Endothelial cell of umbilical vein (primary cell): Measurements from ENCODE around the gene PDE3A.

Experiments used
- EZH2 ChIP-seq: IDR thresholded peaks from 2 replicates; pipeline ENCODE4 v1.6.1; 2012; ENCODE audit warnings: borderline replicate concordance, low read depth, mild to moderate bottlenecking, moderate library complexity, low read length, inconsistent platforms; ENCODE audit not compliant: severe bottlenecking
- POLR2A ChIP-seq: IDR thresholded peaks from 2 replicates; pipeline ENCODE4 v1.6.1; 2012; ENCODE audit warnings: low read depth, mild to moderate bottlenecking, control low read depth, low read length

GRCh38 chr12:20524113-20524512, 155.8 kb downstream of the PDE3A start:
- TF ChIP-seq EZH2: no peak
- TF ChIP-seq POLR2A: no peak
